ENCODE measurements around the gene RPTOR. TPM values are rescaled to one million over a fixed set of nuclear protein-coding genes. Genes with fewer than 3 reads are reported as not detected.

Gene RPTOR
- total RNA-seq, 1 experiment from 2014 or later, result 25.1 TPM

- no peak overlapping the region for H2BK20ac ChIP-seq (ENCODE audit: low read depth, low read length, poor library complexity, severe bottlenecking)
- H2BK5ac ChIP-seq (ENCODE audit: insufficient read length, low read length), result no peak overlapping the region
- H3K18ac ChIP-seq (ENCODE audit: insufficient read length, low read depth, low read length), result no peak overlapping the region
- no peak overlapping the region for H4K5ac ChIP-seq (ENCODE audit: insufficient read length, low read depth, low read length)
- no peak overlapping the region for H2AFZ ChIP-seq (ENCODE audit: low read length)
- no peak overlapping the region; the same call in 1 of the 2 replicates for H3K14ac ChIP-seq (ENCODE audit: insufficient read depth, low read length)
- H4K8ac ChIP-seq (replicated peaks; ENCODE audit: insufficient read length, low read depth, low read length), result no peak overlapping the region
- no peaks in the 10 kb centered on the region for H3K9me3 ChIP-seq (ENCODE audit: control insufficient read depth, low read depth, low read length)
- H2AK5ac ChIP-seq (ENCODE audit: insufficient read length, low read length), result no peak overlapping the region
- no peak overlapping the region for H4K91ac ChIP-seq (ENCODE audit: insufficient read length, low read depth, low read length)
- H2BK15ac ChIP-seq (ENCODE audit: low read depth, low read length), result no peak overlapping the region
- no peak overlapping the region for H2BK12ac ChIP-seq (ENCODE audit: insufficient read length, low read depth, low read length)
- H3K79me1 ChIP-seq (ENCODE audit: insufficient read depth, low read depth, low read length, poor library complexity, severe bottlenecking), result peaks cover 4% of the 10 kb centered on the region
- H3K4me1 ChIP-seq (ENCODE audit: insufficient read depth, low read length), result peaks cover 2% of the 10 kb centered on the region; the same call in 1 of the 2 replicates
- H3K4ac ChIP-seq (ENCODE audit: low read depth, low read length), result no peak overlapping the region
- Mint-ChIP-seq H3K9me3 (no peaks in the 10 kb centered on the region), H3K27ac (no peak overlapping the region), H3K4me1 (peaks cover 17 to 20% of the 10 kb centered on the region in 2 experiments), H3K27me3 (ENCODE audit: low read depth) (no peaks in the 10 kb centered on the region; the same call in 1 of the 2 replicates), H3K36me3 (ENCODE audit: insufficient read depth in 1 of 3, low read depth in 3 of 3) (peaks cover 0 to 1% (median 0%) of the 10 kb centered on the region in 3 experiments; a peak in 1 of 7 replicates), H3K4me3 (no peak overlapping the region)
- no peak overlapping the region for H3K23ac ChIP-seq (ENCODE audit: insufficient read length, low read depth, low read length)
- H4K20me1 ChIP-seq (ENCODE audit: control insufficient read depth, insufficient read depth, insufficient read length), result no peaks in the 10 kb centered on the region
- H3K23me2 ChIP-seq (ENCODE audit: insufficient read length, low read depth, low read length, poor library complexity, severe bottlenecking), result no peaks in the 10 kb centered on the region
- H3K27ac ChIP-seq (ENCODE audit: insufficient read length, low read depth, low read length), result no peak overlapping the region
- no peak for DNase-seq
- no peak overlapping the region for H3K56ac ChIP-seq (ENCODE audit: insufficient read length, low read depth, low read length)
- no peak overlapping the region for H3T11ph ChIP-seq (ENCODE audit: low read length)
- no peak overlapping the region for H2BK120ac ChIP-seq (ENCODE audit: low read depth, low read length, poor library complexity, severe bottlenecking)
- H3K79me2 ChIP-seq (ENCODE audit: insufficient read depth, low read length), result peaks cover 2% of the 10 kb centered on the region; the same call in 1 of the 2 replicates
- WGBS (ENCODE audit: extremely low coverage, insufficient read length, low lambda C conversion rate), result no CpG with 5 or more reads among the region's 8 CpGs
- H3K4me2 ChIP-seq (ENCODE audit: insufficient read depth, insufficient read length, low read length), result no peak overlapping the region
- no peak for TF ChIP-seq CTCF (conservative IDR thresholded peaks at IDR 0.05)
- no peak overlapping the region for H3K9ac ChIP-seq (ENCODE audit: extremely low read depth, insufficient read length, low read length)
- H3K27me3 ChIP-seq (ENCODE audit: insufficient read depth, low read length), result no peaks in the 10 kb centered on the region
Measured at GRCh38 chr17:80656590-80656989, 112.0 kb downstream of the RPTOR start.

Measured in H9 (cell line).